Endothelial cell of umbilical vein (primary cell): ENCODE measurements around the gene SPIB. TPM values are rescaled to one million over a fixed set of nuclear protein-coding genes. Genes with fewer than 3 reads are reported as not detected.

Experiments used
- BruUV-seq: library from RNA; stranded (reverse); fragments of 400-500 nt; replicated peaks from 2 replicates; lab custom pipeline; 2021; lab: Mats Ljungman, UMichigan
- CTCF ChIA-PET: fragments of 300-600, 350-600 bp; sonication (Branson Sonifier 250); formaldehyde crosslinking; loops from one replicate; lab custom pipeline; 2021; ENCODE audit warnings: antibody characterized with exemption, inconsistent platforms; lab: Charles Lee
- POLR2A ChIA-PET: fragments of 300-600, 350-600 bp; sonication (Branson Sonifier 250); formaldehyde crosslinking; loops from one replicate; lab custom pipeline; 2021; ENCODE audit warnings: antibody characterized with exemption, inconsistent platforms; lab: Charles Lee
- DNase-seq: peaks from one replicate; pipeline ENCODE4 v3.0.0-alpha.2; 2011; ENCODE audit warnings: low read depth, low spot score
- FAIRE-seq: peaks from 2 replicates; lab custom pipeline; 2011; peaks lifted over from hg19 to GRCh38; lab: Jason Lieb, UNC
- H2AFZ ChIP-seq: 2 replicates; pipeline ENCODE4 v1.6.0; 2012; ENCODE audit warnings: low read depth, low read length, control low read depth, inconsistent platforms
- H3K27ac ChIP-seq: 2 replicates; pipeline ENCODE4 v1.5.1; 2011; ENCODE audit warnings: low read depth, mild to moderate bottlenecking, control low read depth, low read length, moderate library complexity; ENCODE audit not compliant: insufficient read depth
- H3K27me3 ChIP-seq, 2 experiments: 2 replicates each; pipeline versions ENCODE4 v1.6.0 to v1.6.1; 2011; ENCODE audit warnings: low read length in 2 of 2, mixed read lengths in 1 of 2; ENCODE audit not compliant: control insufficient read depth in 2 of 2, insufficient read depth in 2 of 2
- H3K36me3 ChIP-seq, 2 experiments: 2 replicates in 1 of 2; 3 replicates in 1 of 2; pipeline ENCODE4 v1.5.1; 2011; ENCODE audit warnings: low read length in 2 of 2, mild to moderate bottlenecking in 1 of 2, moderate library complexity in 1 of 2; ENCODE audit not compliant: control insufficient read depth in 2 of 2, insufficient read depth in 2 of 2; ENCODE audit errors: extremely low read depth in 1 of 2
- H3K4me1 ChIP-seq: 3 replicates; pipeline ENCODE4 v1.5.1; 2011; ENCODE audit warnings: mild to moderate bottlenecking, low read length; ENCODE audit not compliant: control insufficient read depth, insufficient read depth; ENCODE audit errors: extremely low read depth
- H3K4me2 ChIP-seq: 2 replicates; pipeline ENCODE4 v1.6.1; 2011; ENCODE audit warnings: low read length, control low read depth, mixed read lengths; ENCODE audit not compliant: insufficient read depth
- H3K4me3 ChIP-seq, 3 experiments: fragments of 200-600 bp in 1 of 3; sonication (generic), shearing (Covaris generic) in 1 of 3; replicated peaks in 1 of 3; 2 replicates each; pipeline ENCODE4 v1.5.1; 2011 to 2016; ENCODE audit warnings: control low read depth in 3 of 3, low read length in 3 of 3, mild to moderate bottlenecking in 2 of 3, inconsistent platforms in 1 of 3, low read depth in 1 of 3, moderate library complexity in 1 of 3; ENCODE audit not compliant: insufficient read depth in 1 of 3
- H3K79me2 ChIP-seq: 2 replicates; pipeline ENCODE4 v1.6.0; 2012; ENCODE audit warnings: low read length, inconsistent platforms; ENCODE audit not compliant: control insufficient read depth, insufficient read depth
- H3K9ac ChIP-seq: replicated peaks from 2 replicates; pipeline ENCODE3; 2011; ENCODE audit warnings: low read length, control low read depth; ENCODE audit not compliant: insufficient read depth; ENCODE audit errors: extremely low read depth
- H3K9me1 ChIP-seq: replicated peaks from 3 replicates; pipeline ENCODE4 v1.6.0; 2011; ENCODE audit warnings: mild to moderate bottlenecking, low read length; ENCODE audit not compliant: control insufficient read depth, insufficient read depth; ENCODE audit errors: extremely low read depth
- H3K9me3 ChIP-seq: replicated peaks from 2 replicates; pipeline ENCODE4 v1.5.1; 2012; ENCODE audit warnings: low read length, inconsistent platforms; ENCODE audit not compliant: control insufficient read depth, insufficient read depth
- H4K20me1 ChIP-seq: replicated peaks from 2 replicates; pipeline ENCODE3; 2011; ENCODE audit warnings: mild to moderate bottlenecking, low read length; ENCODE audit not compliant: control insufficient read depth, insufficient read depth; ENCODE audit errors: extremely low read depth
- CTCF ChIP-seq, 2 donors: IDR thresholded peaks; 1 replicate in 1 of 2; 2 replicates in 1 of 2; pipeline ENCODE4 v1.5.1; 2011; ENCODE audit warnings: low read length in 2 of 2, mild to moderate bottlenecking in 2 of 2, moderate library complexity in 2 of 2, control low read depth in 1 of 2, inconsistent platforms in 1 of 2, low read depth in 1 of 2; ENCODE audit not compliant: insufficient read depth in 1 of 2; ENCODE audit errors: extremely low read depth in 1 of 2
- EZH2 ChIP-seq: IDR thresholded peaks from 2 replicates; pipeline ENCODE4 v1.6.1; 2012; ENCODE audit warnings: borderline replicate concordance, low read depth, mild to moderate bottlenecking, moderate library complexity, low read length, inconsistent platforms; ENCODE audit not compliant: severe bottlenecking
- FOS ChIP-seq: IDR thresholded peaks from 2 replicates; pipeline ENCODE4 v1.6.1; 2011; ENCODE audit warnings: mild to moderate bottlenecking, low read length, moderate library complexity, borderline replicate concordance; ENCODE audit not compliant: insufficient read depth
- GATA2 ChIP-seq: IDR thresholded peaks from 2 replicates; pipeline ENCODE4 v1.7.0; 2011; ENCODE audit warnings: low read depth, mild to moderate bottlenecking, moderate library complexity, mixed read lengths, low read length; ENCODE audit not compliant: insufficient read length, insufficient read depth
- JUN ChIP-seq: IDR thresholded peaks from 2 replicates; pipeline ENCODE4 v1.6.1; 2011; ENCODE audit warnings: borderline replicate concordance, low read depth; ENCODE audit not compliant: insufficient read length, insufficient read depth
- MAX ChIP-seq: IDR thresholded peaks from 2 replicates; pipeline ENCODE4 v1.6.1; 2011; ENCODE audit not compliant: insufficient read depth, insufficient read length
- MYC ChIP-seq: IDR thresholded peaks from one replicate; pipeline ENCODE4 v1.6.1; 2011; ENCODE audit warnings: mild to moderate bottlenecking, low read depth, low read length
- POLR2A ChIP-seq: IDR thresholded peaks from 2 replicates; pipeline ENCODE4 v1.6.1; 2012; ENCODE audit warnings: low read depth, mild to moderate bottlenecking, control low read depth, low read length
- POLR2AphosphoS5 ChIP-seq: IDR thresholded peaks from 2 replicates; pipeline ENCODE4 v1.6.1; 2012; ENCODE audit warnings: low read depth, mild to moderate bottlenecking, control low read depth, low read length, moderate library complexity; ENCODE audit not compliant: insufficient read depth
- dilution Hi-C: fragments of 300-500 bp; cut with MboI; formaldehyde crosslinking; loops from one replicate; pipeline ENCODE4 v1.15.0; 2019; ENCODE audit warnings: low sequenced_read_pairs; ENCODE audit not compliant: extremely low pct_ligation_motif_present
- intact Hi-C: fragments of 100-400 bp; cut with micrococcal nuclease; formaldehyde crosslinking; loops from one replicate; pipeline ENCODE4 v1.10.0; 2022
- polyA plus RNA-seq, 4 experiments: library from polyadenylated mRNA; depleted of rRNA in 3 of 4; stranded (reverse) in 3 of 4; unstranded in 1 of 4; fragments of >200 nt; gene quantifications; 2 replicates each; pipeline versions ENCODE4 v1.2.1 to v1.2.3, GENCODE V29; 2011 to 2012; ENCODE audit warnings: missing spikeins in 1 of 4
- total RNA-seq: library from RNA; stranded (reverse); gene quantifications from 2 replicates; pipeline ENCODE4 v1.2.3, GENCODE V29; 2021

SPIB gene
- total and polyA plus RNA-seq, 2 donors (not counting 3 experiments of a cell fraction or from before 2014, with no cell fraction given): not detected

- POLR2A ChIA-PET: no interaction called here
- Histone ChIP-seq H2AFZ (no peak overlapping the region), H4K20me1 (no peaks in the 10 kb centered on the region), H3K9me3 (no peaks in the 10 kb centered on the region), H3K9me1 (no peaks in the 10 kb centered on the region), H3K27me3 (no peaks in the 10 kb centered on the region), H3K27ac (no peak overlapping the region), H3K4me3 (no peak overlapping the region), H3K9ac (no peak overlapping the region), H3K4me2 (no peak overlapping the region), H3K4me1 (peaks cover 7% of the 10 kb centered on the region), H3K36me3 (peaks cover 0 to 26% of the 10 kb centered on the region in 2 experiments), H3K79me2 (peaks cover 7% of the 10 kb centered on the region)
- no TSS peak for BruUV-seq
- dilution Hi-C loops (no loop called here), intact Hi-C loops (loop anchor here (2.0 kb wide), 1 partner anchor 17 kb away; no protein-coding TSS in a partner anchor)
- TF ChIP-seq CTCF (IDR thresholded peaks at IDR 0.05; ENCODE audit: extremely low read depth in 1 of 2, insufficient read depth in 1 of 2, low read depth in 1 of 2, low read length in 2 of 2): no peak
- no peak for TF ChIP-seq POLR2AphosphoS5
- TF ChIP-seq POLR2A: no peak
- no peak for TF ChIP-seq EZH2
- TF ChIP-seq MYC: no peak
- no peak for TF ChIP-seq JUN
- no peak for TF ChIP-seq GATA2
- no peak for TF ChIP-seq MAX
- TF ChIP-seq FOS: no peak
- no peak for FAIRE-seq
- DNase-seq: no peak
- CTCF ChIA-PET: interaction anchor here (1.0 to 1.6 kb wide), 4 partner anchors 9 to 225 kb away, joined by 3 to 7 read pairs (median 5); no protein-coding TSS in a partner anchor
Observed at GRCh38 chr19:50477751-50478515, 59.2 kb downstream of the SPIB start.
